HepG2 (cell line): ENCODE measurements around the gene RAMAC. TPM values are rescaled to one million over a fixed set of nuclear protein-coding genes. Genes with fewer than 3 reads are reported as not detected.

ENCODE experiments used
- ATAC-seq: fragments of 200-7000 bp; cut with Tn5 transposase; 3 replicates; pipeline ENCODE4 v1.9.1; 2020; ENCODE audit warnings: mild to moderate bottlenecking, moderate library complexity
- BruUV-seq: library from RNA; stranded (reverse); fragments of 400-500 nt; replicated peaks from 2 replicates; lab custom pipeline; 2021; lab: Mats Ljungman, UMichigan
- CTCF ChIA-PET: fragments of 300-600 bp; formaldehyde crosslinking; extraction: SDS; loops from one replicate; lab custom pipeline; 2021; ENCODE audit warnings: low total read pairs, inconsistent platforms, low intra/inter-chr PET ratio; lab: Yijun Ruan, JAX
- POLR2A ChIA-PET: fragments of 350-600 bp; sonication (Branson Sonifier 250); formaldehyde crosslinking; loops from one replicate; lab custom pipeline; 2020; ENCODE audit warnings: antibody characterized with exemption, inconsistent platforms; lab: Yijun Ruan, JAX
- DNase-seq: peaks from one replicate; pipeline ENCODE4 v3.0.0-alpha.2; 2015; ENCODE audit warnings: low spot score
- FAIRE-seq: peaks from 3 replicates; lab custom pipeline; 2011; peaks lifted over from hg19 to GRCh38; lab: Jason Lieb, UNC
- H2AFZ ChIP-seq: one replicate; pipeline ENCODE4 v1.6.1; 2011; ENCODE audit warnings: low read length, inconsistent platforms
- H3K27ac ChIP-seq: fragments of 300-600 bp; 3 replicates; pipeline ENCODE4 v1.8.0; 2011; ENCODE audit warnings: mixed run types, mild to moderate bottlenecking, mixed read lengths, low read length, inconsistent platforms; ENCODE audit not compliant: insufficient read depth; ENCODE audit errors: extremely low read length
- H3K27me3 ChIP-seq, 2 experiments: fragments of 200-600 bp in 1 of 2; 2 replicates in 1 of 2; 3 replicates in 1 of 2; pipeline versions ENCODE4 v1.6.0 to v1.8.0; 2011; ENCODE audit warnings: low read length in 2 of 2, mild to moderate bottlenecking in 2 of 2, moderate library complexity in 2 of 2, inconsistent platforms in 1 of 2; ENCODE audit not compliant: insufficient read depth in 2 of 2, control insufficient read depth in 1 of 2
- H3K36me3 ChIP-seq, 2 experiments: fragments of 200-600 bp in 1 of 2; replicated peaks in 1 of 2; 2 replicates in 1 of 2; 3 replicates in 1 of 2; pipeline versions ENCODE4 v1.5.1 to v1.8.0; 2011; ENCODE audit warnings: low read length in 2 of 2, inconsistent platforms in 1 of 2; ENCODE audit not compliant: insufficient read depth in 2 of 2, control insufficient read depth in 1 of 2
- H3K4me1 ChIP-seq: 2 replicates; pipeline ENCODE4 v1.5.1; 2012; ENCODE audit warnings: low read length, inconsistent platforms; ENCODE audit not compliant: insufficient read depth
- H3K4me2 ChIP-seq: 2 replicates; pipeline ENCODE4 v1.6.0; 2011; ENCODE audit warnings: low read depth, low read length, inconsistent platforms
- H3K4me3 ChIP-seq, 3 experiments: fragments of 200-600 bp in 1 of 3; sonication (generic), shearing (Covaris generic) in 1 of 3; replicated peaks in 1 of 3; 2 replicates each; pipeline ENCODE4 v1.5.1; 2011 to 2016; ENCODE audit warnings: low read length in 3 of 3, inconsistent platforms in 2 of 3, low read depth in 2 of 3, mild to moderate bottlenecking in 2 of 3, control low read depth in 1 of 3, mixed read lengths in 1 of 3; ENCODE audit not compliant: insufficient read depth in 1 of 3
- H3K79me2 ChIP-seq: one replicate; pipeline ENCODE4 v1.6.1; 2011; ENCODE audit warnings: low read length, inconsistent platforms; ENCODE audit not compliant: insufficient read depth
- H3K9ac ChIP-seq: 2 replicates; pipeline ENCODE4 v1.6.0; 2011; ENCODE audit warnings: mild to moderate bottlenecking, low read depth, low read length, inconsistent platforms; ENCODE audit not compliant: insufficient read depth
- H3K9me3 ChIP-seq: 2 replicates; pipeline ENCODE4 v1.5.1; 2012; ENCODE audit warnings: mild to moderate bottlenecking, low read length
- H4K20me1 ChIP-seq: 2 replicates; pipeline ENCODE4 v1.6.0; 2011; ENCODE audit warnings: inconsistent platforms, mild to moderate bottlenecking, low read length, moderate library complexity; ENCODE audit not compliant: insufficient read depth
- HNF4G ChIP-seq, 2 experiments: sonication (generic) in 1 of 2; formaldehyde crosslinking in 1 of 2; IDR thresholded peaks; 2 replicates each; pipeline versions ENCODE4 v1.4.0 to v1.6.1; 2011 to 2020; ENCODE audit warnings: borderline replicate concordance in 2 of 2, low read depth in 2 of 2, mild to moderate bottlenecking in 2 of 2, low read length in 1 of 2, missing genetic modification reagents in 1 of 2, moderate library complexity in 1 of 2
- HOXA7 ChIP-seq: sonication (generic); formaldehyde crosslinking; IDR thresholded peaks from 2 replicates; pipeline ENCODE4 v1.8.1; 2022; ENCODE audit warnings: mild to moderate bottlenecking, missing genetic modification reagents, moderate library complexity
- HOXD1 ChIP-seq: sonication (generic); formaldehyde crosslinking; IDR thresholded peaks from 2 replicates; pipeline ENCODE4 v1.5.0; 2020; ENCODE audit warnings: missing genetic modification reagents
- KMT2B ChIP-seq: IDR thresholded peaks from 2 replicates; pipeline ENCODE4 v1.6.1; 2016; ENCODE audit warnings: missing genetic modification reagents, missing compliant biosample characterization
- NFKBIZ ChIP-seq: IDR thresholded peaks from 2 replicates; pipeline ENCODE4 v1.6.1; 2018; ENCODE audit warnings: missing genetic modification reagents, missing compliant biosample characterization
- YEATS4 ChIP-seq: sonication (generic); formaldehyde crosslinking; IDR thresholded peaks from 2 replicates; pipeline ENCODE4 v1.4.0; 2020; ENCODE audit warnings: missing genetic modification reagents, borderline replicate concordance
- ZBTB49 ChIP-seq: sonication (generic); formaldehyde crosslinking; IDR thresholded peaks from 2 replicates; pipeline ENCODE4 v1.4.0; 2020; ENCODE audit warnings: missing genetic modification reagents, borderline replicate concordance
- ZNF414 ChIP-seq: sonication (generic); formaldehyde crosslinking; IDR thresholded peaks from 2 replicates; pipeline ENCODE4 v1.5.0; 2020; ENCODE audit warnings: missing genetic modification reagents
- ZNF83 ChIP-seq: sonication (generic); formaldehyde crosslinking; IDR thresholded peaks from 2 replicates; pipeline ENCODE4 v1.4.0; 2020; ENCODE audit warnings: missing genetic modification reagents, mild to moderate bottlenecking, borderline replicate concordance
- WGBS: methylation state at CpG from one replicate; pipeline ENCODE4 v1.1.6; 2017; ENCODE audit warnings: low lambda C conversion rate; 5-methylcytosine and 5-hydroxymethylcytosine counted together
- in situ Hi-C: cut with HindIII; loops from 2 replicates; pipeline ENCODE4 v1.10.0; 2017; ENCODE audit warnings: low pct_unique_long_range_greater_than_20kb; ENCODE audit not compliant: extremely low pct_ligation_motif_present
- intact Hi-C: fragments of 100-400 bp; cut with micrococcal nuclease; formaldehyde crosslinking; loops from one replicate; pipeline ENCODE4 v1.10.0; 2022; ENCODE audit not compliant: unreplicated experiment
- polyA plus RNA-seq, 8 experiments: library from polyadenylated mRNA; depleted of rRNA in 3 of 8; stranded (reverse) in 7 of 8; unstranded in 1 of 8; fragments of >200 nt; fragmentation: Illumina TruSeq in 4 of 8; extraction: Trizol in 4 of 8; gene quantifications; 2 replicates each; pipeline versions ENCODE4 v1.2.1 to v1.2.3, GENCODE V29; 2011 to 2016; ENCODE audit warnings: low read depth in 4 of 8, missing spikeins in 1 of 8, mixed read lengths in 1 of 8; ENCODE audit not compliant: insufficient read depth in 1 of 8
- total RNA-seq, 5 experiments: library from RNA; depleted of rRNA; stranded (reverse); fragments of >200 nt; fragmentation: Illumina TruSeq; extraction: Trizol; gene quantifications; 2 replicates each; pipeline ENCODE4 v1.2.3, GENCODE V29; 2016; ENCODE audit warnings: low read depth in 1 of 5

RAMAC gene
- total and polyA plus RNA-seq, 2 of the 13 experiments (the other 11 are each of a cell fraction or from before 2014, with no cell fraction given) = 22.2 to 45.9 TPM

GRCh38 chr15:82978438-82978837 lies 7.6 kb upstream of the RAMAC start:
- H3K4me3 ChIP-seq = no peak overlapping the region
- no peak overlapping the region for H3K9ac ChIP-seq
- DNase-seq = no peak
- WGBS = 97% methylated on average over 5 of the region's 5 CpGs
- H3K4me1 ChIP-seq = no peaks in the 10 kb centered on the region
- H3K9me3 ChIP-seq = no peaks in the 10 kb centered on the region
- H3K79me2 ChIP-seq = no peaks in the 10 kb centered on the region
- H2AFZ ChIP-seq = no peak overlapping the region
- H3K4me2 ChIP-seq = no peak overlapping the region
- no TSS peak for BruUV-seq
- CTCF ChIA-PET = no interaction called here
- no peaks in the 10 kb centered on the region for H3K36me3 ChIP-seq
- no peaks in the 10 kb centered on the region for H3K27me3 ChIP-seq
- intact Hi-C loops (no loop called here), in situ Hi-C loops (no loop called here)
- no peak for TF ChIP-seq HNF4G (IDR thresholded peaks at IDR 0.05; ENCODE audit: borderline replicate concordance, low read depth, low read length)
- TF ChIP-seq HNF4G (CRISPR knock-in tag; IDR thresholded peaks at IDR 0.05; ENCODE audit: borderline replicate concordance, low read depth) = no peak
- TF ChIP-seq KMT2B (CRISPR knock-in tag) = no peak
- no peak for TF ChIP-seq HOXD1
- no peak for TF ChIP-seq ZNF414 (CRISPR knock-in tag)
- TF ChIP-seq ZBTB49 = no peak
- no peak for TF ChIP-seq ZNF83 (CRISPR knock-in tag)
- TF ChIP-seq NFKBIZ (CRISPR knock-in tag) = no peak
- TF ChIP-seq YEATS4 = no peak
- TF ChIP-seq HOXA7 = no peak
- POLR2A ChIA-PET = no interaction called here
- no peaks in the 10 kb centered on the region for H4K20me1 ChIP-seq
- no peak for ATAC-seq
- no peak for FAIRE-seq
- no peak overlapping the region for H3K27ac ChIP-seq
